MM.1S (cell line): Measurements from ENCODE around the gene PJA1.

Source experiments
- DNase-seq: peaks from one replicate; pipeline ENCODE4 v3.0.0-alpha.2; 2015
- H2AFZ ChIP-seq: fragments of 300-600 bp; sonication (generic); 2 replicates; pipeline ENCODE4 v1.6.0; 2016; ENCODE audit warnings: antibody characterized with exemption, low read length
- H3F3A ChIP-seq: fragments of 300-600 bp; sonication (generic); 2 replicates; pipeline ENCODE4 v1.6.1; 2016; ENCODE audit warnings: mild to moderate bottlenecking, antibody characterized with exemption, low read length, moderate library complexity, mixed read lengths; ENCODE audit not compliant: insufficient read depth
- H3K27ac ChIP-seq: fragments of 300-600 bp; sonication (generic); 2 replicates; pipeline ENCODE4 v1.5.1; 2016; ENCODE audit warnings: mild to moderate bottlenecking, low read length
- H3K27me3 ChIP-seq: fragments of 300-600 bp; sonication (generic); replicated peaks from 2 replicates; pipeline ENCODE4 v1.6.0; 2016; ENCODE audit warnings: low read length; ENCODE audit not compliant: insufficient read depth
- H3K36me3 ChIP-seq: fragments of 300-600 bp; sonication (generic); replicated peaks from 2 replicates; pipeline ENCODE4 v1.6.1; 2016; ENCODE audit warnings: mild to moderate bottlenecking, low read length, mixed read lengths; ENCODE audit not compliant: insufficient read depth
- H3K4me1 ChIP-seq: fragments of 300-600 bp; sonication (generic); 2 replicates; pipeline ENCODE4 v1.6.1; 2016; ENCODE audit warnings: low read length, mixed read lengths
- H3K4me2 ChIP-seq: fragments of 300-600 bp; sonication (generic); 2 replicates; pipeline ENCODE4 v1.6.0; 2016; ENCODE audit warnings: low read depth, low read length
- H3K4me3 ChIP-seq: fragments of 300-600 bp; sonication (generic); 2 replicates; pipeline ENCODE4 v1.5.1; 2016; ENCODE audit warnings: low read length, mixed read lengths
- H3K79me2 ChIP-seq: fragments of 300-600 bp; sonication (generic); 2 replicates; pipeline ENCODE4 v1.6.1; 2016; ENCODE audit warnings: mixed run types, low read length, mixed read lengths
- H3K9ac ChIP-seq: fragments of 300-600 bp; sonication (generic); 2 replicates; pipeline ENCODE4 v1.6.1; 2016; ENCODE audit warnings: low read length, mixed read lengths
- H3K9me2 ChIP-seq: fragments of 300-600 bp; sonication (generic); replicated peaks from 2 replicates; pipeline ENCODE4 v1.6.1; 2016; ENCODE audit warnings: mild to moderate bottlenecking, low read length, mixed read lengths; ENCODE audit not compliant: insufficient read depth
- H3K9me3 ChIP-seq: fragments of 300-600 bp; sonication (generic); replicated peaks from 2 replicates; pipeline ENCODE4 v1.6.1; 2016; ENCODE audit warnings: mild to moderate bottlenecking, low read length, mixed read lengths; ENCODE audit not compliant: insufficient read depth
- H4K20me1 ChIP-seq: fragments of 300-600 bp; sonication (generic); 2 replicates; pipeline ENCODE4 v1.6.1; 2016; ENCODE audit warnings: mild to moderate bottlenecking, low read length, moderate library complexity, mixed read lengths; ENCODE audit not compliant: insufficient read depth
- EZH2 ChIP-seq: fragments of 300-600 bp; sonication (generic); optimal IDR thresholded peaks from 2 replicates; pipeline ENCODE3; 2017; ENCODE audit warnings: low read depth, mild to moderate bottlenecking, antibody characterized with exemption, low read length, mixed read lengths
- EZH2phosphoT487 ChIP-seq: fragments of 300-600 bp; sonication (generic); IDR thresholded peaks from 2 replicates; pipeline ENCODE4 v1.6.1; 2018; ENCODE audit warnings: antibody characterized with exemption, low read length
- TF ChIP-seq, protein P1 (sequence below): fragments of 300-600 bp; sonication (generic); IDR thresholded peaks from 2 replicates; pipeline ENCODE4 v1.5.1; 2016; ENCODE audit warnings: antibody characterized with exemption, low read length, mixed read lengths

Gene PJA1

GRCh38 chrX:69151866-69152284 is 13.4 kb downstream of the PJA1 start:
- H3K79me2 ChIP-seq, result no peaks in the 10 kb centered on the region
- no peak overlapping the region for H3K27ac ChIP-seq
- H3K4me2 ChIP-seq, result no peak overlapping the region
- H3F3A ChIP-seq, result no peaks in the 10 kb centered on the region
- H3K9ac ChIP-seq, result no peak overlapping the region
- no peaks in the 10 kb centered on the region for H3K27me3 ChIP-seq
- H3K9me3 ChIP-seq, result no peaks in the 10 kb centered on the region
- no peak overlapping the region for H3K4me3 ChIP-seq
- no peak overlapping the region for H2AFZ ChIP-seq
- H4K20me1 ChIP-seq, result no peaks in the 10 kb centered on the region
- no peaks in the 10 kb centered on the region for H3K9me2 ChIP-seq
- no peaks in the 10 kb centered on the region for H3K4me1 ChIP-seq
- no peaks in the 10 kb centered on the region for H3K36me3 ChIP-seq
- DNase-seq, result no peak
- TF ChIP-seq EZH2phosphoT487 (no peak), EZH2 (no peak)
- TF ChIP-seq, protein P1, sequence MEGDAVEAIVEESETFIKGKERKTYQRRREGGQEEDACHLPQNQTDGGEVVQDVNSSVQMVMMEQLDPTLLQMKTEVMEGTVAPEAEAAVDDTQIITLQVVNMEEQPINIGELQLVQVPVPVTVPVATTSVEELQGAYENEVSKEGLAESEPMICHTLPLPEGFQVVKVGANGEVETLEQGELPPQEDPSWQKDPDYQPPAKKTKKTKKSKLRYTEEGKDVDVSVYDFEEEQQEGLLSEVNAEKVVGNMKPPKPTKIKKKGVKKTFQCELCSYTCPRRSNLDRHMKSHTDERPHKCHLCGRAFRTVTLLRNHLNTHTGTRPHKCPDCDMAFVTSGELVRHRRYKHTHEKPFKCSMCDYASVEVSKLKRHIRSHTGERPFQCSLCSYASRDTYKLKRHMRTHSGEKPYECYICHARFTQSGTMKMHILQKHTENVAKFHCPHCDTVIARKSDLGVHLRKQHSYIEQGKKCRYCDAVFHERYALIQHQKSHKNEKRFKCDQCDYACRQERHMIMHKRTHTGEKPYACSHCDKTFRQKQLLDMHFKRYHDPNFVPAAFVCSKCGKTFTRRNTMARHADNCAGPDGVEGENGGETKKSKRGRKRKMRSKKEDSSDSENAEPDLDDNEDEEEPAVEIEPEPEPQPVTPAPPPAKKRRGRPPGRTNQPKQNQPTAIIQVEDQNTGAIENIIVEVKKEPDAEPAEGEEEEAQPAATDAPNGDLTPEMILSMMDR, result no peak

DNA sequence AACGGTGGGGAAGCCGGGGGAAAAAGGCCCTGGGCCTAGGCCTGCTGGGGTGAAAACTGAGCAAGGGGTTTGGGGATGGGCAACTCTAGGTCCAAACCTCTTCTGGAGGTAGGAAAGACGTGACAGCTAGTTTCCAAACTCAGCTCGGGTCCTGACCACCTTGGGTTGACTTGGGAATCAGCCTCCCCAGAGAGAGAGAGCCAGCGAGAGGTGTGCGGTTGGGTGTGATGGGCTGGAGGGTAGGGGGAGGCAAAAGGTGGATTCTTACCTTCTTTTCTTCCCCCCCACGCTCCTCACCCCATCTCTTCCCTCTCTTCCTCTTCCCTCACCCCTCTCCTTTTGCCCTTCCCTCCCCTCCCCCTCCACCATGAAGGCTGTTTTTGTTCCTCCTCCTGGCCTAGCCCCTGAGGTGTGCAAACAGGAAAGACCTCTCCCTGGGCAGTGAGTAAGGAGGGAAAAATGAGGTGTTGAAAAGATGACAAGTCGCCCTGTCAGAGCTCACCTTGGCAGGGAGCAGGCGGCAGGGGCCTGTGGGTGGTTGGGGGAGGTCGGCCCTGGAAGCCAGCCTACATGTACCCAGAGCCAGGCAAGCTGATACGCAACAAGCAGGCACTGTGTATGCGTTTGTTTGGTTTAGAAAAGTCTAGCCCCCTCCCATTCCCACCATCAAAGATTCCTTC is 14.8 kb downstream of the PJA1 start:
- no peak overlapping the region for H3K4me2 ChIP-seq
- H3K4me1 ChIP-seq, result no peaks in the 10 kb centered on the region
- no peak overlapping the region for H2AFZ ChIP-seq

DNA sequence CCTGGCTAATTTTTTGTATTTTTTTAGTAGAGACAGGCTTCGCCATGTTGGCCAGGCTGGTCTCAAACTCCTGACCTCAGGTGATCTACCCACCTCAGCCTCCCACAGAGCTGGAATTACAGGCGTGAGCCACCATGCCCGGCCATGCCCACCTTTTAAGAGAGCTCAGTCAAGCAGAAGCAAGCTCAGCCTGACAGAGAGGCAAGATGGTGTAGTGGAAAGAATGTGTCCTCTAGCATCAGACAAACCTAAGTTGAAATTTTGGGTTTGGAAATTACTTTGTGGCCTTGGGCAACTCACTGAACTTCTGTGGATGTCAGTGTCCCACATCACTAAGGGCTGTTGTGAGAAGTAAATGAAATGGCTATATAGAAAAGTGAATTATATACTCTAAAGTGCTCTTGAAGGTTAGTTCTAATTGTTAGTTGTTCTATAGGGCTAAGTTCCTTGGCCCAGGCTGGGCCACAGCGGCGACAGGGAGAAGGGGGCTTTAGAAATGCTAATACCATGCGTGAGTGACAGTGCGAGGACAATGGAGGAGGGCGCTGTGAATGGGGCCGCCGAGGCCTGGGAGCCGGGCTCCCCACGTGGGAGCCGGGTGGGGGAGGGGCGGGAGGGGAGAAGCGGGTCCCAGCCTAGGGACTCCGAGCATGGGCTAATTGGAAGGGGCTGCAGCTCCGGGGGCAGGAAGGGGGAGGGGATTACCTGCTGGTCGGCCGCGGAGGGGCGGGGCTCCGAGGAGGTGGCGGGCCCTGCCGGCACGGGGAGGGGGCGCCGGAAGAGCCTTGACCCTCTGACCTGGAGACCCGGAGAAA is 15.6 kb downstream of the PJA1 start:
- Histone ChIP-seq H3F3A (no peaks in the 10 kb centered on the region), H3K9me3 (no peaks in the 10 kb centered on the region), H3K36me3 (no peaks in the 10 kb centered on the region), H4K20me1 (no peaks in the 10 kb centered on the region), H2AFZ (no peak overlapping the region), H3K4me1 (no peaks in the 10 kb centered on the region), H3K9ac (no peak overlapping the region), H3K9me2 (no peaks in the 10 kb centered on the region), H3K4me3 (no peak overlapping the region), H3K79me2 (no peaks in the 10 kb centered on the region), H3K27ac (no peak overlapping the region), H3K27me3 (no peaks in the 10 kb centered on the region), H3K4me2 (no peak overlapping the region)
- TF ChIP-seq EZH2phosphoT487, result no peak
- TF ChIP-seq, protein P1, result no peak
- no peak for TF ChIP-seq EZH2
- DNase-seq, result no peak

More for the DNA sequence above, 14.8 kb downstream of the PJA1 start:
- Histone ChIP-seq H3K79me2 (no peaks in the 10 kb centered on the region), H3K9me3 (no peaks in the 10 kb centered on the region), H3K9ac (no peak overlapping the region), H3K36me3 (no peaks in the 10 kb centered on the region), H3K27me3 (no peaks in the 10 kb centered on the region), H4K20me1 (no peaks in the 10 kb centered on the region), H3K27ac (no peak overlapping the region), H3K4me3 (no peak overlapping the region), H3F3A (no peaks in the 10 kb centered on the region), H3K9me2 (no peaks in the 10 kb centered on the region)
- TF ChIP-seq EZH2 (no peak), EZH2phosphoT487 (no peak)
- TF ChIP-seq, protein P1, result no peak
- no peak for DNase-seq
